MCF 10A (cell line): ENCODE data around the gene CMTM1. TPM values are rescaled to one million over a fixed set of nuclear protein-coding genes. Genes with fewer than 3 reads are reported as not detected.

Experiments
- BruUV-seq: library from RNA; stranded (reverse); fragments of 400-500 nt; replicated peaks from 2 replicates; lab custom pipeline; 2021; lab: Mats Ljungman, UMichigan
- CTCF ChIA-PET: fragments of 300-600 bp; sonication (Branson Sonifier 250); formaldehyde crosslinking; extraction: SDS; loops from one replicate; lab custom pipeline; 2021; ENCODE audit warnings: antibody characterized with exemption, inconsistent platforms; lab: Yijun Ruan, JAX
- POLR2A ChIA-PET: fragments of 300-600, 350-650 bp; sonication (Branson Sonifier 250); formaldehyde crosslinking; extraction: SDS; loops from one replicate; lab custom pipeline; 2020; ENCODE audit warnings: antibody characterized with exemption, inconsistent platforms; lab: Yijun Ruan, JAX
- DNase-seq: peaks from one replicate; pipeline ENCODE4 v3.0.0-alpha.2; 2018; ENCODE audit not compliant: unreplicated experiment
- H3K27ac Mint-ChIP-seq: one replicate; pipeline ENCODE4 v1.8.0; 2022; ENCODE audit warnings: mild to moderate bottlenecking, low read depth, mixed read lengths; ENCODE audit not compliant: unreplicated experiment
- H3K27me3 Mint-ChIP-seq: one replicate; pipeline ENCODE4 v1.8.0; 2022; ENCODE audit warnings: mixed read lengths; ENCODE audit not compliant: insufficient read depth, unreplicated experiment
- H3K36me3 Mint-ChIP-seq: one replicate; pipeline ENCODE4 v1.8.0; 2022; ENCODE audit warnings: mild to moderate bottlenecking, moderate library complexity, mixed read lengths; ENCODE audit not compliant: insufficient read depth, unreplicated experiment
- H3K4me1 Mint-ChIP-seq: one replicate; pipeline ENCODE4 v1.8.0; 2022; ENCODE audit warnings: mixed read lengths; ENCODE audit not compliant: insufficient read depth, unreplicated experiment
- H3K4me3 Mint-ChIP-seq: one replicate; pipeline ENCODE4 v1.8.0; 2022; ENCODE audit warnings: mild to moderate bottlenecking, moderate library complexity, mixed read lengths; ENCODE audit not compliant: unreplicated experiment
- H3K9me3 Mint-ChIP-seq: one replicate; pipeline ENCODE4 v1.8.0; 2022; ENCODE audit warnings: mixed read lengths; ENCODE audit not compliant: unreplicated experiment
- intact Hi-C: fragments of 100-400 bp; cut with micrococcal nuclease; formaldehyde crosslinking; loops from 2 replicates; pipeline ENCODE4 v1.14.1; 2022
- total RNA-seq: library from RNA; stranded (reverse); gene quantifications from 2 replicates; pipeline ENCODE4 v1.2.3, GENCODE V29; 2022
- TF ChIP-seq, protein P1 (sequence below): fragments of 200-600 bp; IDR thresholded peaks from one replicate; pipeline ENCODE4 v1.8.0; 2022; ENCODE audit warnings: antibody characterized with exemption, mild to moderate bottlenecking; ENCODE audit not compliant: unreplicated experiment

Gene CMTM1
- total RNA-seq, 1 experiment from 2014 or later, result 2.1 TPM

DNA sequence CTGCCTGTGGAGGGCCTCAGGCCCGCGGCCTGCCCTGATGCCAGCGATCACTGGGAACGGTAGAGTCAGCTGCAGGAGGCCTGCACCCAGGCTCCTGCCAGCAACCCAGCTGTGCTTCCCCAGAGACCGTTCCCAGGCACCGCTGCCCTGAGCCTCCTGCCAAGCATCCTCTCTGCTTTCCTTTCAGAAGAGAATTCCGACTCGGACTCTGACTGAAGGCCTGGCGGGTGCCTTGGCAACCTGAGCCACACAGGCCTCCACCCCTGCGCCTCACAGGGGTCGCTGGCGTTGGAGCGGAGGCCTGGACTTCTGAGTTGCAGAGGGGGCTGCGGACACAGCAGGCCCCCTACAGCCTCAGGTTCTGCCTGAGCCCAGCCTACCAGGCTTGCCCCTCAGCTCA, 46.2 kb downstream of the CMTM1 start:
- intact Hi-C loops, result no loop called here
- BruUV-seq, result no TSS peak
- ChIA-PET CTCF (interaction anchor here (0.7 to 2.2 kb wide), 5 partner anchors 39 to 255 kb away, joined by 3 to 7 read pairs (median 5); no protein-coding TSS in a partner anchor), POLR2A (interaction anchor here (0.6 to 1.3 kb wide), 2 partner anchors 41 to 71 kb away, joined by 3 to 4 read pairs; no protein-coding TSS in a partner anchor)
- TF ChIP-seq, protein P1, sequence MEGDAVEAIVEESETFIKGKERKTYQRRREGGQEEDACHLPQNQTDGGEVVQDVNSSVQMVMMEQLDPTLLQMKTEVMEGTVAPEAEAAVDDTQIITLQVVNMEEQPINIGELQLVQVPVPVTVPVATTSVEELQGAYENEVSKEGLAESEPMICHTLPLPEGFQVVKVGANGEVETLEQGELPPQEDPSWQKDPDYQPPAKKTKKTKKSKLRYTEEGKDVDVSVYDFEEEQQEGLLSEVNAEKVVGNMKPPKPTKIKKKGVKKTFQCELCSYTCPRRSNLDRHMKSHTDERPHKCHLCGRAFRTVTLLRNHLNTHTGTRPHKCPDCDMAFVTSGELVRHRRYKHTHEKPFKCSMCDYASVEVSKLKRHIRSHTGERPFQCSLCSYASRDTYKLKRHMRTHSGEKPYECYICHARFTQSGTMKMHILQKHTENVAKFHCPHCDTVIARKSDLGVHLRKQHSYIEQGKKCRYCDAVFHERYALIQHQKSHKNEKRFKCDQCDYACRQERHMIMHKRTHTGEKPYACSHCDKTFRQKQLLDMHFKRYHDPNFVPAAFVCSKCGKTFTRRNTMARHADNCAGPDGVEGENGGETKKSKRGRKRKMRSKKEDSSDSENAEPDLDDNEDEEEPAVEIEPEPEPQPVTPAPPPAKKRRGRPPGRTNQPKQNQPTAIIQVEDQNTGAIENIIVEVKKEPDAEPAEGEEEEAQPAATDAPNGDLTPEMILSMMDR, result no peak
- peaks cover 8% of the 10 kb centered on the region for H3K4me1 Mint-ChIP-seq
- no peaks in the 10 kb centered on the region for H3K9me3 Mint-ChIP-seq
- no peak overlapping the region for H3K27ac Mint-ChIP-seq
- no peak overlapping the region for H3K4me3 Mint-ChIP-seq
- H3K36me3 Mint-ChIP-seq, result peaks cover 29% of the 10 kb centered on the region
- H3K27me3 Mint-ChIP-seq, result no peaks in the 10 kb centered on the region
- no peak for DNase-seq

DNA sequence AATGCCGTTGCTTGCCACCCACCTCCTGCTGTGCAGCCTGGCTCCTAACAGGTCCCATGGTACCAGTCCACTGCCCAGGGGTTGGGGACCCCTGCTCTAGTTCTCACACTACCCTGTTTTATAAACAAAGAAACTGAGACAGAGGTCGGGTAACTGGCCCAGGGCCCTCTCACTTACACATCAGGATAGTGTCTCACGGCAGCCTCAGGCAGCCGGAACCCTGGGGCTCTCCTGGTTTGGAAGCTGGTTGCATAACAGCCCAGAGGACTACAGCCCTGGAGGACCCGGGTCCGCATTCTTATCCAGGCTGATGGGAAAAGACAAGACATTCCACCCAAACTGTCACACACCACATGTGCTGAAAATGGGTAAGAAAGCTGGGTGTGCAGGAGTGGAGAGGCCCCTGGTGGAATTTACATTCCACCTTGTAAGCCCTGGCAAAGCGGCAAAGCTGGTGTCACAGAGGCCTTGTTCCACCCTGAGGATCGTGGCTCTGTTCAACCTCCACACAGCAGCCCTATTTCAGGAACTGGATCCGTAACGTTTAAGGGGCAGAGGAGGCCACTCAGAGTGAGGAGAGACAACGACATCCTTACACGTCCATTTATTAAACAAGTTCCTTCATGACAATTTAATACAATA, 48.0 kb downstream of the CMTM1 start:
- DNase-seq, result no peak
- H3K4me3 Mint-ChIP-seq, result no peak overlapping the region
- peaks cover 28% of the 10 kb centered on the region for H3K36me3 Mint-ChIP-seq
- POLR2A ChIA-PET, result no interaction called here
- intact Hi-C loops, result no loop called here
- H3K4me1 Mint-ChIP-seq, result peaks cover 27% of the 10 kb centered on the region
- no peaks in the 10 kb centered on the region for H3K9me3 Mint-ChIP-seq
- TF ChIP-seq, protein P1, result no peak
- BruUV-seq, result no TSS peak
- no peaks in the 10 kb centered on the region for H3K27me3 Mint-ChIP-seq
- CTCF ChIA-PET, result interaction anchor here (1.0 to 2.1 kb wide), 4 partner anchors 35 to 138 kb away, joined by 3 to 7 read pairs (median 4); partner anchors contain the start of gene DYNC1LI2
- H3K27ac Mint-ChIP-seq, result no peak overlapping the region

GRCh38 chr16:66616169-66616568, 49.9 kb downstream of the CMTM1 start:
- peaks cover 32% of the 10 kb centered on the region for H3K4me1 Mint-ChIP-seq

DNA sequence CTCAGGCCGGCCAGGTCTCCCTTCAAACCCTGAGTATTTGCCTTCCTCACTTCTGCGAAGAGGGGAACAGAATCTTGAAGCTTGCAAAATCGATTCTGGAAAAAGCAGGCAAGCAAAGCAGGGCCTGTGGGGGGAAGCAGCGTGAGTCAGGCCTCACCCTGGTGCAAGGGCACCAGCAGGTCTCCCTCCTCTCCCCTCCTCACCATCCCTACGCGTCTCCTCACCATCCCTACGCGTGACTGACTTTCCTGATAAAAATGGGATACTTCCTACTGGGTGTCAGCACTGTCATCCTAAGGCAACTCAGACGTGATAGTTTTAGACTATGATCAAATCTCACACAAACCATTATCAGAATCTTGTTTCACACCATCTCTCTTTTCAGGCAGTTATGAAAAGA, 50.4 kb downstream of the CMTM1 start:
- ChIA-PET CTCF (interaction anchor here (3.1 to 4.0 kb wide), 2 partner anchors 8 to 34 kb away, joined by 19 to 24 read pairs; no protein-coding TSS in a partner anchor), POLR2A (interaction anchor here (3.2 to 3.4 kb wide), 2 partner anchors 9 to 46 kb away, joined by 17 to 29 read pairs; no protein-coding TSS in a partner anchor)
- peaks cover 32% of the 10 kb centered on the region for H3K4me1 Mint-ChIP-seq
- peaks cover 26% of the 10 kb centered on the region for H3K36me3 Mint-ChIP-seq
- H3K27me3 Mint-ChIP-seq, result no peaks in the 10 kb centered on the region
- intact Hi-C loops, result no loop called here
- DNase-seq, result no peak
- H3K27ac Mint-ChIP-seq, result no peak overlapping the region
- TF ChIP-seq, protein P1, result no peak
- no TSS peak for BruUV-seq
- no peak overlapping the region for H3K4me3 Mint-ChIP-seq
- no peaks in the 10 kb centered on the region for H3K9me3 Mint-ChIP-seq

More at GRCh38 chr16:66616169-66616568, 49.9 kb downstream of the CMTM1 start:
- TF ChIP-seq, protein P1, result no peak
- intact Hi-C loops, result no loop called here
- Mint-ChIP-seq H3K4me3 (no peak overlapping the region), H3K36me3 (peaks cover 26% of the 10 kb centered on the region), H3K9me3 (no peaks in the 10 kb centered on the region), H3K27ac (no peak overlapping the region), H3K27me3 (no peaks in the 10 kb centered on the region)
- ChIA-PET CTCF (interaction anchor here (3.1 kb wide), 1 partner anchor 8 kb away, joined by 24 read pairs; no protein-coding TSS in a partner anchor), POLR2A (interaction anchor here (3.4 kb wide), 1 partner anchor 46 kb away, joined by 29 read pairs; no protein-coding TSS in a partner anchor)
- BruUV-seq, result no TSS peak
- DNase-seq, result no peak
